ENCODE data around the gene RPS6KC1.

The RPS6KC1 gene

DNA sequence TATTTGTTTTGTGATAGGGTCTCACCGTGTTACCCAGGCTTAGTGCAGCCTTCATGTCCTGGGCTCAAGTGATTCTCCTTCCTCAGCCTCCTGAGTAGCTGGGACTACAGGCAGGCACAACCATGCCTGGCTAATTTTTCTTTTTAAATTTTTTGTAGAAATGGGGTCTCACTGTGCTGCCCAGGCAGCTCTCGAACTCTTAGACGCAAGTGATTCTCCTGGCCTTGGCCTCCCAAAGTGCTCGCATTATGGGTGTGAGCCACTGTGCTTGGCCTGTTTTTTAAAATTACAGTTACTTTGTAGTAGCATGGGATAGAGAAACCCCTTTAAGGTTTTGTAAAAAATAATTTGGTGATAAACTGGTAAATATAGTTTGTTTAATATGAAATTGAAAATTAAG, 69.9 kb downstream of the RPS6KC1 start:
- H3K4me3 ChIP-seq (ENCODE audit: low read length) = no peak overlapping the region
- TF ChIP-seq CTCF (conservative IDR thresholded peaks at IDR 0.05; ENCODE audit: low read length) = no peak
- no peak for DNase-seq (ENCODE audit: low read depth)

- peak; percentile 53 for DNase-seq (ENCODE audit: low read depth)
- no peak overlapping the region for H3K4me3 ChIP-seq (ENCODE audit: low read length)
- TF ChIP-seq CTCF (conservative IDR thresholded peaks at IDR 0.05; ENCODE audit: low read length) = peak; percentile 59
These were observed 71.5 kb downstream of the RPS6KC1 start for GRCh38 chr1:213122514-213122929.

DNA sequence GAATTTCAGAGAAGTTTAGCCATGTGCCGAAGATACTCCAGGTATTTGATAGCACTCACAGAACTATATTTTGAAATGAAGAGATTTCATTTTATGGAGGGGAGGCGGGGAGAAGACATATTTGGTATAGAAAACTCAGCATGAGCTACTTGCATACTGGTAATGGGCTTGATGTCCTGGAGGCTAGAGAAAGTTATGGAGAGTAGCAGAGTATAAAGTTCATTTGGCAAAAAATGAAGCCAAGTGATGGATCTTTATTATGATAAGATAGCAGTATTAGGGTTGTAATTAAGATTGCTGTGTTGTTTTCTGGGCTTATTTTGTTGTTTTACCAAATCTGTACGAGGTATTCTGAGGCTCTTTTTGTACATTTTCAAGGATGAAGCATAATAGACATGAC, 72.0 kb downstream of the RPS6KC1 start:
- TF ChIP-seq CTCF (conservative IDR thresholded peaks at IDR 0.05; ENCODE audit: low read length) = no peak

DNA sequence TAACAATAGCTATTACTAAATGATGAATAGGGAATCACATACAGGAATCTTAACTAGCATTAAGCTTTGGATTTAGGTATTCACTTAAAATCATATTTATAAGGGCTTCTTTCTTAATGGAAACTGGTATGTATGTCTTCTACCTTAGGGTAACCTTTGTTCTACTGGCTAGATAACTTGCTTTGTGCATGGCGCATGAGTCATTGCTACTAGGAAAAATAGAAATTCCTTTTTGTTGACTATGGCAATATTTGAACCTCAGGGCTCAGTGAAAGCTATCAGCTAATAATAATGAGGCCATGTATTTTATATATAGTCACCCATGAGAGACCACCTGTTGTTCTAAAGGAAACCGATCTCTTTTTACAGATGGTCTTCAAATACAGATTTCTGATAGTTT, 72.5 kb downstream of the RPS6KC1 start:
- no peak for TF ChIP-seq CTCF (conservative IDR thresholded peaks at IDR 0.05; ENCODE audit: low read length)
- peak; percentile 40 for DNase-seq (ENCODE audit: low read depth)
- no peak overlapping the region for H3K4me3 ChIP-seq (ENCODE audit: low read length)

More for the DNA sequence above, 72.0 kb downstream of the RPS6KC1 start:
- H3K4me3 ChIP-seq (ENCODE audit: low read length) = no peak overlapping the region
- no peak for DNase-seq (ENCODE audit: low read depth)

DNA sequence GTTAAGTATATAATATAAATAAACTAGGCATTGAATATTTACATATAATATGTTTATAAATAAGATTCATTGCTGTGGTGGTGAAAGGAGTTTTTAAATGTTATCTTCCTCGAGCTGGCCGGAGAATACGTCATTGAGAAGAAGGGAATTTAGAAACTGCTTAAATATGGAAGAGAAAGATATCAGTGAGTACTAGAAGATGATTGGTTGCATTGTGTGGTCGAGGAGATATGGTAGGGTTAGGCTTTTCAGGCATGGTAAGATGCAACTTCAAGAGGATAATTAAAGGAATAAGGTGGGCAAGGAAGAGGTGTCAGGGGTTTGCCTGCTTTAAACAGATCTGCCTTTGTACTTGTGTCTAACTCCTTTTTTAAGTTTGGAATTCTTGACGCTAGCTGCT, 73.5 kb downstream of the RPS6KC1 start:
- no peak for DNase-seq (ENCODE audit: low read depth)
- no peak for TF ChIP-seq CTCF (conservative IDR thresholded peaks at IDR 0.05; ENCODE audit: low read length)
- H3K4me3 ChIP-seq (ENCODE audit: low read length) = no peak overlapping the region

DNA sequence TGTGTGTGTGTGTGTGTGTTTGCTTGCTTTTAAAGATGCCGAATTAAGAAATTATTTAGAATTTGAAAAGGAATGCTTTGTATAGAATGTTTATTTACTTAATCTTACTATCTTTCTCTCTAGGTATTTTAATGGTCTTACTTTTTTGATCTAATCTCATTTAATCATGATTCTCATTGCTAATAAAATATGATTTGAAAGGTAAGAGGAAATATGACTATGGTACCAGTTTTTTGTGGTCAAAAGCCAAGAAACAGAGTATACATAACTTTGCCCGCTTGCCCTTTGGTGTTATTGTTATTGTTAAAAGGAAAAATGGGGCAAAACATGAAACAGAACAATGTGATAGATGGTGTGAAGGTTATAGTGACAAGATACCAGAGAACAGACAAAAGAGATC, 74.6 kb downstream of the RPS6KC1 start:
- H3K4me3 ChIP-seq (ENCODE audit: low read length) = no peak overlapping the region
- DNase-seq (ENCODE audit: low read depth) = no peak
- TF ChIP-seq CTCF (conservative IDR thresholded peaks at IDR 0.05; ENCODE audit: low read length) = no peak

- H3K4me3 ChIP-seq (ENCODE audit: low read length) = no peak overlapping the region
- DNase-seq (ENCODE audit: low read depth) = no peak
- TF ChIP-seq CTCF (conservative IDR thresholded peaks at IDR 0.05; ENCODE audit: low read length) = no peak
These were observed 76.0 kb downstream of the RPS6KC1 start for GRCh38 chr1:213127074-213127473.

Measured in AG10803 (cell line).